Measurements from ENCODE around the gene DGUOK. TPM values are rescaled to one million over a fixed set of nuclear protein-coding genes. Genes with fewer than 3 reads are reported as not detected.

Gene DGUOK
- total RNA-seq, 6 donors from 2014 or later = 25.1 to 38.5 (median 34.9) TPM

GRCh38 chr2:73989972-73990371, 63.3 kb downstream of the DGUOK start:
- Histone ChIP-seq H3K27ac (no peak overlapping the region), H3K4me3 (no peak overlapping the region), H3K9me3 (no peaks in the 10 kb centered on the region), H3K4me1 (peaks cover 36 to 72% (median 50%) of the 10 kb centered on the region in 4 donors), H3K27me3 (no peaks in the 10 kb centered on the region), H3K36me3 (peaks cover 0 to 4% (median 0%) of the 10 kb centered on the region in 4 donors)
- TF ChIP-seq POLR2AphosphoS5 (IDR thresholded peaks at IDR 0.05) = no peak
- ATAC-seq (ENCODE audit: low FRiP score in 2 of 2) = no peak
- WGBS, 2 donors = 97 to 100% methylated on average over 2 of the region's 2 CpGs
- no peak for DNase-seq

- no peak for TF ChIP-seq EP300 (IDR thresholded peaks at IDR 0.05)
- no peak for TF ChIP-seq POLR2A (IDR thresholded peaks at IDR 0.05)
- no peak for TF ChIP-seq CTCF (IDR thresholded peaks at IDR 0.05)
- no peak for TF ChIP-seq POLR2AphosphoS5 (IDR thresholded peaks at IDR 0.05)
- H3K36me3 ChIP-seq = peaks cover 0 to 4% (median 0%) of the 10 kb centered on the region in 4 donors
- H3K4me3 ChIP-seq = no peak overlapping the region
- no peaks in the 10 kb centered on the region for H3K27me3 ChIP-seq
- ATAC-seq (ENCODE audit: low FRiP score in 2 of 2) (no peak), DNase-seq (no peak)
- no peak overlapping the region for H3K27ac ChIP-seq
- H3K9me3 ChIP-seq = no peaks in the 10 kb centered on the region
- WGBS, 2 donors = 95 to 100% methylated on average over 1 of the region's 1 CpG
- H3K4me1 ChIP-seq = peaks cover 36 to 71% (median 50%) of the 10 kb centered on the region in 4 donors
Measured at GRCh38 chr2:73990531-73990930, 63.9 kb downstream of the DGUOK start.

DNA sequence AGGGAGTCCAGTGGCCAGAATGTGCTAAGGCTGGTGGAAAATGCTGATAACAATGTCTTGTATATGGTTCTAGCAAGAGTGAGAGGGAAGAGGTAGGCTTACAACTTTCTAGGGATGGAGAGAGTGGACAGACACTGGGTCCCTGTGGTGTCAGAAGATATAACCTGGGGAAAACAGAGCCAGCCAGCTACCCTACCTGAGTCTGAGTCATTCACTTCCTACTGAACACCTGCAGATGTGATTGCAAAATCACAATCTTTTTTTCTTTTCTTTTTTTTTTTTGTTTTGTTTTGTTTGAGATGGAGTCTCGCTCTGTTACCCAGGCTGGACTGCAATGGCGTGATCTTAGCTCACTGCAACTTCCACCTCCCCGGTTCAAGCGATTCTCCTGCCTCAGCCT, 65.4 kb downstream of the DGUOK start:
- Histone ChIP-seq H3K27me3 (no peaks in the 10 kb centered on the region), H3K36me3 (peaks cover 0 to 4% (median 0%) of the 10 kb centered on the region in 4 donors), H3K4me3 (no peak overlapping the region), H3K27ac (no peak overlapping the region), H3K4me1 (peaks cover 25 to 56% (median 35%) of the 10 kb centered on the region in 4 donors), H3K9me3 (no peaks in the 10 kb centered on the region)
- ATAC-seq (ENCODE audit: low FRiP score in 2 of 2) = no peak
- no peak for DNase-seq
- WGBS, 2 donors = 96 to 100% methylated on average over 4 of the region's 4 CpGs
- TF ChIP-seq CTCF (IDR thresholded peaks at IDR 0.05) (no peak), POLR2AphosphoS5 (IDR thresholded peaks at IDR 0.05) (no peak), POLR2A (IDR thresholded peaks at IDR 0.05) (no peak), EP300 (IDR thresholded peaks at IDR 0.05) (no peak)

DNA sequence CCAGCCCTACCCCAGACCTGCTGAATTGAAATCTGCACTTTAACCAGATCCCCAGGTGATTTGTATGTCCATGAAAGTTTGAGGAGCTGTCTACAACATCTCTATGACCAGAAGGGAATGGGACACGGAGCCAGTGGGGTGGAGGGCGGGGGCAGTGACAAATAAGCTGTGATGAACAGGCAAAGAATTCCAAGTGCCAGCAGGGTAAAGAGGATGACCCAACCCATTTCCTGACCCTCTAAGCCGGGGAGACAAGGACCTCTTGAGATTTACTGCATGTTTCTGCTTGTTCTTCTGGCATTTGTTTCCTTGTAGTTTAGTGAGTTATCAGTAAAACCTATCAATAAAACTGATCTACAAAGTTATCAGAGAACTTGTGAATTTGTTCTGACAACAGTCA, 66.7 kb downstream of the DGUOK start:
- no peak for TF ChIP-seq CTCF (IDR thresholded peaks at IDR 0.05)
- TF ChIP-seq POLR2AphosphoS5 (IDR thresholded peaks at IDR 0.05) = no peak
- TF ChIP-seq EP300 (IDR thresholded peaks at IDR 0.05) = no peak
- no peak for TF ChIP-seq POLR2A (IDR thresholded peaks at IDR 0.05)
- H3K27ac ChIP-seq = no peak overlapping the region
- no peak for DNase-seq
- peak in 1 of 2 donors; percentile 38 for ATAC-seq (ENCODE audit: low FRiP score in 2 of 2)
- peaks cover 13 to 42% (median 23%) of the 10 kb centered on the region in 4 donors for H3K4me1 ChIP-seq
- WGBS, 2 donors = 48 to 54% methylated on average over 3 of the region's 3 CpGs
- H3K4me3 ChIP-seq = no peak overlapping the region
- H3K36me3 ChIP-seq = peaks cover 0 to 4% (median 0%) of the 10 kb centered on the region in 4 donors
- H3K27me3 ChIP-seq = no peaks in the 10 kb centered on the region
- no peaks in the 10 kb centered on the region for H3K9me3 ChIP-seq

DNA sequence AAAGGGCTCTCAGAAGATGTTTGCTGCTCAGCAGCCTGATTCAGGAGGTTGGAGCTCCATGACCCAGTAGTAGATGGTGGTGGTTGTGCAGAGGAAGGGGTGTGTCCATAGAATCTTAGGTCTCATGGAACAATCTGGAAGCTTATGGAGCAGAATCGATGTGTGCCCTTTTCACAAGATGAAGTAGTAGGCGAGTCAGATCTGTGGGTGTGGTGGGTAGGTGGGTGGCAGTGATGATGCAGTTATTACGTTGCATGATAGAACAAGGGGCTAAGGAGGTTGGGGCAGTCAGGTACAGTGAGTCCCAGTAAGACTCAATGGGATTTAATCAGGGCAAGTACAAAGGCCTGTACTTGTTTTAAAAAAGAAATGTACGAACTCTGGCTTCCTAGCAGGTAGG, 67.1 kb downstream of the DGUOK start:
- no peaks in the 10 kb centered on the region for H3K9me3 ChIP-seq
- no peak for ATAC-seq (ENCODE audit: low FRiP score in 2 of 2)
- H3K27ac ChIP-seq = no peak overlapping the region
- TF ChIP-seq CTCF (IDR thresholded peaks at IDR 0.05) (no peak), POLR2AphosphoS5 (IDR thresholded peaks at IDR 0.05) (no peak), POLR2A (IDR thresholded peaks at IDR 0.05) (no peak), EP300 (IDR thresholded peaks at IDR 0.05) (no peak)
- peaks cover 0 to 4% (median 0%) of the 10 kb centered on the region in 4 donors for H3K36me3 ChIP-seq
- no peaks in the 10 kb centered on the region for H3K27me3 ChIP-seq
- H3K4me1 ChIP-seq = peaks cover 10 to 39% (median 20%) of the 10 kb centered on the region in 4 donors
- 72 to 74% methylated on average over 4 of the region's 4 CpGs for WGBS, 2 donors
- no peak overlapping the region for H3K4me3 ChIP-seq
- no peak for DNase-seq
